IMR-90 (cell line): ENCODE measurements around the gene AP2B1.

Experiments used
- CEBPB ChIP-seq: IDR thresholded peaks from 2 replicates; pipeline ENCODE4 v1.6.1; 2012; ENCODE audit warnings: low read depth, low read length, improper control_type of control experiment
- FOS ChIP-seq: fragments of 150-350 bp; IDR thresholded peaks from 2 replicates; pipeline ENCODE4 v1.6.1; 2016; ENCODE audit warnings: low read depth, low read length
- MAFK ChIP-seq: IDR thresholded peaks from 2 replicates; pipeline ENCODE4 v1.6.1; 2012; ENCODE audit warnings: low read depth, low read length, improper control_type of control experiment
- MAZ ChIP-seq: IDR thresholded peaks from 2 replicates; pipeline ENCODE4 v1.6.1; 2012; ENCODE audit warnings: low read depth, mild to moderate bottlenecking, low read length, improper control_type of control experiment, moderate library complexity, borderline replicate concordance
- POLR2A ChIP-seq: IDR thresholded peaks from 2 replicates; pipeline ENCODE4 v1.6.1; 2012; ENCODE audit warnings: mild to moderate bottlenecking, low read depth, low read length
- RAD21 ChIP-seq: IDR thresholded peaks from 2 replicates; pipeline ENCODE4 v1.6.1; 2012; ENCODE audit warnings: low read length, improper control_type of control experiment
- RCOR1 ChIP-seq: IDR thresholded peaks from 2 replicates; pipeline ENCODE4 v1.6.1; 2012; ENCODE audit warnings: mild to moderate bottlenecking, low read length, improper control_type of control experiment; ENCODE audit not compliant: insufficient replicate concordance
- SMC3 ChIP-seq: fragments of 150-350 bp; IDR thresholded peaks from 2 replicates; pipeline ENCODE4 v1.6.1; 2016; ENCODE audit warnings: low read depth, mild to moderate bottlenecking, antibody characterized with exemption, low read length, moderate library complexity
- TF ChIP-seq, protein P1 (sequence below): conservative IDR thresholded peaks from 2 replicates; pipeline ENCODE4 v1.5.1; 2012; ENCODE audit warnings: mild to moderate bottlenecking, low read depth, low read length, improper control_type of control experiment
- TF ChIP-seq, protein P2 (sequence below): fragments of 150-350 bp; IDR thresholded peaks from 2 replicates; pipeline ENCODE4 v1.6.1; 2016; ENCODE audit warnings: low read depth, mild to moderate bottlenecking, low read length, moderate library complexity, borderline replicate concordance

DNA sequence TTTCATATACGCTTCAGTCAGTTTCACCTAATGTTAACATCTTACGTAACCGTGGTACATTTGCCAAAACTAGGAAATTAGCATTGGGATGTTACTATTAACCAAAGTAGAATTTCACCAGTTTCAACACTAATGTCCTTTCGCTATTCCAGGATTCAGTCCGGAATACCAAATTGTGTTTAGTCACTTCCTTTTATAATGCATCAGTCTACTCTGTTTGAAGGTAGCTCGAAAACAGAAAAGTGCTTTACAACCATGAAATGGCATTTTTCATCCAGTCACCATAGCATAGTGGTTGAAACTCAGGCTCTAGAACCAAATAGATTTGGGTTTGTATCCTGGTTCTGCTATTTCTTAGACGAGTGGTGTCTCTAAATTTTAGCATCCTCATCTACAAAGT, 29.4 kb downstream of the AP2B1 start:
- TF ChIP-seq, protein P1, sequence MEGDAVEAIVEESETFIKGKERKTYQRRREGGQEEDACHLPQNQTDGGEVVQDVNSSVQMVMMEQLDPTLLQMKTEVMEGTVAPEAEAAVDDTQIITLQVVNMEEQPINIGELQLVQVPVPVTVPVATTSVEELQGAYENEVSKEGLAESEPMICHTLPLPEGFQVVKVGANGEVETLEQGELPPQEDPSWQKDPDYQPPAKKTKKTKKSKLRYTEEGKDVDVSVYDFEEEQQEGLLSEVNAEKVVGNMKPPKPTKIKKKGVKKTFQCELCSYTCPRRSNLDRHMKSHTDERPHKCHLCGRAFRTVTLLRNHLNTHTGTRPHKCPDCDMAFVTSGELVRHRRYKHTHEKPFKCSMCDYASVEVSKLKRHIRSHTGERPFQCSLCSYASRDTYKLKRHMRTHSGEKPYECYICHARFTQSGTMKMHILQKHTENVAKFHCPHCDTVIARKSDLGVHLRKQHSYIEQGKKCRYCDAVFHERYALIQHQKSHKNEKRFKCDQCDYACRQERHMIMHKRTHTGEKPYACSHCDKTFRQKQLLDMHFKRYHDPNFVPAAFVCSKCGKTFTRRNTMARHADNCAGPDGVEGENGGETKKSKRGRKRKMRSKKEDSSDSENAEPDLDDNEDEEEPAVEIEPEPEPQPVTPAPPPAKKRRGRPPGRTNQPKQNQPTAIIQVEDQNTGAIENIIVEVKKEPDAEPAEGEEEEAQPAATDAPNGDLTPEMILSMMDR = no peak
- no peak for TF ChIP-seq RCOR1
- no peak for TF ChIP-seq MAZ
- no peak for TF ChIP-seq POLR2A
- no peak for TF ChIP-seq SMC3
- no peak for TF ChIP-seq FOS
- TF ChIP-seq RAD21 = no peak
- TF ChIP-seq CEBPB = no peak
- TF ChIP-seq MAFK = no peak
- TF ChIP-seq, protein P2, sequence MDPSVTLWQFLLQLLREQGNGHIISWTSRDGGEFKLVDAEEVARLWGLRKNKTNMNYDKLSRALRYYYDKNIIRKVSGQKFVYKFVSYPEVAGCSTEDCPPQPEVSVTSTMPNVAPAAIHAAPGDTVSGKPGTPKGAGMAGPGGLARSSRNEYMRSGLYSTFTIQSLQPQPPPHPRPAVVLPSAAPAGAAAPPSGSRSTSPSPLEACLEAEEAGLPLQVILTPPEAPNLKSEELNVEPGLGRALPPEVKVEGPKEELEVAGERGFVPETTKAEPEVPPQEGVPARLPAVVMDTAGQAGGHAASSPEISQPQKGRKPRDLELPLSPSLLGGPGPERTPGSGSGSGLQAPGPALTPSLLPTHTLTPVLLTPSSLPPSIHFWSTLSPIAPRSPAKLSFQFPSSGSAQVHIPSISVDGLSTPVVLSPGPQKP = no peak
